IMR-90 (cell line): ENCODE measurements around the gene SNAP29. TPM values are rescaled to one million over a fixed set of nuclear protein-coding genes. Genes with fewer than 3 reads are reported as not detected.

Source experiments
- ATAC-seq: fragments of 200-7000 bp; cut with Tn5 transposase; 2 replicates; pipeline ENCODE4 v1.9.1; 2020; ENCODE audit warnings: low read depth, mild to moderate bottlenecking, moderate library complexity
- BruUV-seq: library from RNA; stranded (reverse); fragments of 400-500 nt; replicated peaks from 2 replicates; lab custom pipeline; 2021; lab: Mats Ljungman, UMichigan
- CTCF ChIA-PET: fragments of 300-600 bp; formaldehyde crosslinking; extraction: SDS; loops from one replicate; lab custom pipeline; 2021; ENCODE audit warnings: antibody characterized with exemption; lab: Yijun Ruan, JAX
- POLR2A ChIA-PET: fragments of 300-600 bp; sonication (Branson Sonifier 250); formaldehyde crosslinking; loops from one replicate; lab custom pipeline; 2022; ENCODE audit warnings: antibody characterized with exemption; ENCODE audit not compliant: unreplicated experiment; lab: Charles Lee
- DNase-seq: peaks from one replicate; pipeline ENCODE4 v3.0.0; 2013
- H2AFZ ChIP-seq: replicated peaks from 2 replicates; pipeline ENCODE3; 2013; ENCODE audit warnings: low read length, mild to moderate bottlenecking; ENCODE audit not compliant: poor library complexity
- H2AK5ac ChIP-seq: 2 replicates; pipeline ENCODE4 v1.6.1; 2013; ENCODE audit warnings: low read depth, low read length, inconsistent platforms
- H2AK9ac ChIP-seq: replicated peaks from 2 replicates; pipeline ENCODE3; 2013; ENCODE audit warnings: mild to moderate bottlenecking, low read depth, low read length, moderate library complexity; ENCODE audit not compliant: poor library complexity
- H2BK120ac ChIP-seq: 2 replicates; pipeline ENCODE4 v1.6.1; 2013; ENCODE audit warnings: low read depth, low read length, inconsistent platforms
- H2BK15ac ChIP-seq: 3 replicates; pipeline ENCODE4 v1.6.1; 2013; ENCODE audit warnings: low read depth, low read length, inconsistent platforms
- H2BK20ac ChIP-seq: 2 replicates; pipeline ENCODE4 v1.6.1; 2013; ENCODE audit warnings: low read depth, mild to moderate bottlenecking, inconsistent platforms, low read length, moderate library complexity
- H2BK5ac ChIP-seq: 2 replicates; pipeline ENCODE4 v1.6.1; 2013; ENCODE audit warnings: mild to moderate bottlenecking, low read depth, low read length, inconsistent platforms; ENCODE audit not compliant: poor library complexity, severe bottlenecking
- H3K14ac ChIP-seq: replicated peaks from 2 replicates; pipeline ENCODE4 v1.6.1; 2013; ENCODE audit warnings: low read depth, low read length, inconsistent platforms
- H3K18ac ChIP-seq: 2 replicates; pipeline ENCODE4 v1.6.1; 2013; ENCODE audit warnings: low read depth, low read length, control low read depth
- H3K23ac ChIP-seq: 2 replicates; pipeline ENCODE4 v1.6.1; 2013; ENCODE audit warnings: low read depth, low read length, inconsistent platforms
- H3K27ac ChIP-seq: 2 replicates; pipeline ENCODE4 v1.5.1; 2013; ENCODE audit warnings: mild to moderate bottlenecking, control low read depth, low read length; ENCODE audit not compliant: insufficient read depth
- H3K27me3 ChIP-seq: 2 replicates; pipeline ENCODE4 v1.6.1; 2013; ENCODE audit warnings: low read length; ENCODE audit not compliant: control insufficient read depth, insufficient read depth
- H3K36me3 ChIP-seq: 2 replicates; pipeline ENCODE4 v1.6.1; 2013; ENCODE audit warnings: low read length, mixed read lengths; ENCODE audit not compliant: control insufficient read depth, insufficient read depth
- H3K4ac ChIP-seq: 2 replicates; pipeline ENCODE4 v1.6.1; 2013; ENCODE audit warnings: low read depth, low read length, inconsistent platforms
- H3K4me1 ChIP-seq: 2 replicates; pipeline ENCODE4 v1.6.1; 2013; ENCODE audit warnings: low read length, mixed read lengths; ENCODE audit not compliant: control insufficient read depth, insufficient read depth
- H3K4me2 ChIP-seq: 2 replicates; pipeline ENCODE4 v1.6.1; 2013; ENCODE audit warnings: low read depth, mild to moderate bottlenecking, control low read depth, low read length, moderate library complexity
- H3K4me3 ChIP-seq: 2 replicates; pipeline ENCODE4 v1.5.1; 2013; ENCODE audit warnings: low read depth, mild to moderate bottlenecking, control low read depth, low read length, moderate library complexity; ENCODE audit not compliant: insufficient read depth
- H3K56ac ChIP-seq: 2 replicates; pipeline ENCODE4 v1.6.1; 2013; ENCODE audit warnings: low read length, inconsistent platforms; ENCODE audit not compliant: insufficient read depth; ENCODE audit errors: extremely low read depth
- H3K79me1 ChIP-seq, 2 experiments: 2 replicates each; pipeline ENCODE4 v1.6.1; 2013; ENCODE audit warnings: low read length in 2 of 2, inconsistent platforms in 1 of 2, low read depth in 1 of 2
- H3K9ac ChIP-seq: 2 replicates; pipeline ENCODE4 v1.6.1; 2013; ENCODE audit warnings: low read depth, low read length, control low read depth
- H3K9me1 ChIP-seq: 2 replicates; pipeline ENCODE4 v1.6.1; 2013; ENCODE audit warnings: low read length, inconsistent platforms; ENCODE audit not compliant: insufficient read depth
- H3K9me3 ChIP-seq: 2 replicates; pipeline ENCODE4 v1.6.1; 2013; ENCODE audit warnings: low read length; ENCODE audit not compliant: control insufficient read depth, insufficient read depth
- H4K20me1 ChIP-seq: 2 replicates; pipeline ENCODE4 v1.6.1; 2013; ENCODE audit warnings: low read length, inconsistent platforms; ENCODE audit not compliant: insufficient read depth
- H4K5ac ChIP-seq: 2 replicates; pipeline ENCODE4 v1.6.1; 2013; ENCODE audit warnings: mild to moderate bottlenecking, low read depth, low read length, control low read depth
- H4K8ac ChIP-seq, 2 experiments: 2 replicates each; pipeline ENCODE4 v1.6.1; 2013; ENCODE audit warnings: low read depth in 2 of 2, low read length in 2 of 2, control low read depth in 1 of 2, inconsistent platforms in 1 of 2
- H4K91ac ChIP-seq: 2 replicates; pipeline ENCODE4 v1.6.1; 2013; ENCODE audit warnings: low read depth, low read length, inconsistent platforms; ENCODE audit not compliant: insufficient read depth
- RFX5 ChIP-seq: IDR thresholded peaks from 2 replicates; pipeline ENCODE4 v1.8.0; 2012; ENCODE audit warnings: low read depth, mild to moderate bottlenecking, low read length, moderate library complexity
- WGBS, 2 experiments: methylation state at CpG; one replicate each; pipeline versions ENCODE4 v1.1.5 to v1.1.7; 2013; ENCODE audit warnings: missing lambda C conversion rate in 2 of 2; ENCODE audit not compliant: insufficient read length in 1 of 2; ENCODE audit errors: extremely low coverage in 2 of 2; 5-methylcytosine and 5-hydroxymethylcytosine counted together
- dilution Hi-C: fragments of 300-500 bp; cut with HindIII; formaldehyde crosslinking; loops from one replicate; pipeline ENCODE4 v1.14.3; 2018; ENCODE audit warnings: low sequenced_read_pairs; ENCODE audit not compliant: unreplicated experiment
- in situ Hi-C: fragments of 300-500 bp; cut with MboI; formaldehyde crosslinking; loops from 3 replicates; pipeline ENCODE4 v1.14.3; 2019; ENCODE audit warnings: low sequenced_read_pairs, inconsistent platforms, mixed read lengths
- intact Hi-C: fragments of 100-400 bp; cut with micrococcal nuclease; formaldehyde crosslinking; loops from 2 replicates; pipeline ENCODE4 v1.10.0; 2022
- polyA plus RNA-seq, 3 experiments: library from polyadenylated mRNA; depleted of rRNA; stranded (reverse); fragments of >200 nt; gene quantifications; 2 replicates each; pipeline ENCODE4 v1.2.3, GENCODE V29; 2012; ENCODE audit warnings: low replicate concordance in 1 of 3
- total RNA-seq: library from RNA; depleted of rRNA; stranded (reverse); fragments of >200 nt; gene quantifications from 2 replicates; pipeline ENCODE4 v1.2.3, GENCODE V29; 2012

Gene SNAP29
- total and polyA plus RNA-seq, 2 of the 4 experiments (the other 2 are of a cell fraction): 10.6 to 29.5 TPM

DNA sequence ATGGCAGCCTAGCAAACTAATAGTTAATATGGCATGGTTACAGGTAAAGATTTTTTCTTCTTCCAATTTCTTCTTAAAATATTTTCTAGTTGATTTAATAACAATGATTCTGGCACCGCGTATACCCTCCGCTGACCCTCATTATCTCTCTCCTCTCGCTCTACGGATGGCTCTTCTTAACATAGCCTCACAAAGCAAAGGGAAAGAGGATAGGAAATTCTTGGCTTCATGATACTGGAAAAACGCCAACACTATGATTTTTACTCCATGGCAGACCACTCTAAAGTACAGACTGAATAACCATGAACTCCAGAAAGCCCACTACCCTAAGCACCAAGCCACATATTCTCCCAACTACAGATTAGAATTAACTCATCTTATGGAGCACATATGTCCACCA is 6.3 kb upstream of the SNAP29 start:
- H3K9me1 ChIP-seq: peaks cover 20% of the 10 kb centered on the region
- H2AK9ac ChIP-seq: no peak overlapping the region
- H2AK5ac ChIP-seq: no peak overlapping the region
- H2BK120ac ChIP-seq: no peak overlapping the region
- H3K23ac ChIP-seq: no peak overlapping the region; the same call in 1 of the 2 replicates
- no CpG with 5 or more reads among the region's 6 CpGs for WGBS, 2 experiments
- H3K36me3 ChIP-seq: no peaks in the 10 kb centered on the region
- CTCF ChIA-PET: no interaction called here
- no peak overlapping the region for H4K5ac ChIP-seq
- H2BK5ac ChIP-seq: no peak overlapping the region
- peaks cover 68% of the 10 kb centered on the region for H4K20me1 ChIP-seq
- no peak overlapping the region for H3K56ac ChIP-seq
- H4K91ac ChIP-seq: no peak overlapping the region
- POLR2A ChIA-PET: no interaction called here
- no peak overlapping the region for H3K18ac ChIP-seq
- H3K79me1 ChIP-seq: peaks cover 25 to 70% of the 10 kb centered on the region in 2 experiments
- H4K8ac ChIP-seq: no peak overlapping the region
- no peak overlapping the region for H2BK15ac ChIP-seq
- H3K27ac ChIP-seq: no peak overlapping the region
- no peak overlapping the region for H2BK20ac ChIP-seq
- no TSS peak for BruUV-seq
- dilution Hi-C loops: no loop called here
- no peak overlapping the region for H3K4me2 ChIP-seq
- DNase-seq: no peak
- H3K9ac ChIP-seq: no peak overlapping the region
- ATAC-seq: no peak
- no peak overlapping the region for H3K14ac ChIP-seq
- in situ Hi-C loops: no loop called here
- H3K27me3 ChIP-seq: no peaks in the 10 kb centered on the region
- peaks cover 7% of the 10 kb centered on the region for H3K4me1 ChIP-seq
- no peaks in the 10 kb centered on the region for H3K9me3 ChIP-seq
- TF ChIP-seq RFX5: no peak
- no peak overlapping the region for H2AFZ ChIP-seq
- no peak overlapping the region for H3K4me3 ChIP-seq
- intact Hi-C loops: loop anchor here (5.0 kb wide), 1 partner anchor 45 kb away; no protein-coding TSS in a partner anchor
- H3K4ac ChIP-seq: no peak overlapping the region
